HEK293 (cell line): ENCODE data around the gene SAPCD1.

Experiments
- CTCF ChIP-seq: fragments of 450-650 bp; formaldehyde crosslinking; IDR thresholded peaks from 2 replicates; pipeline ENCODE4 v1.5.1; 2016; ENCODE audit warnings: missing biosample characterization, missing genetic modification characterization
- KLF1 ChIP-seq: fragments of 450-650 bp; formaldehyde crosslinking; IDR thresholded peaks from 2 replicates; pipeline ENCODE4 v1.5.1; 2016; ENCODE audit warnings: missing biosample characterization, missing genetic modification characterization
- ZBTB49 ChIP-seq: fragments of 450-650 bp; formaldehyde crosslinking; IDR thresholded peaks from 2 replicates; pipeline ENCODE4 v1.5.1; 2016; ENCODE audit warnings: missing biosample characterization, missing genetic modification characterization, low read depth
- ZNF114 ChIP-seq: fragments of 450-650 bp; formaldehyde crosslinking; IDR thresholded peaks from 2 replicates; pipeline ENCODE4 v1.5.0; 2017; ENCODE audit warnings: missing biosample characterization, missing genetic modification characterization
- ZNF16 ChIP-seq: fragments of 450-650 bp; formaldehyde crosslinking; IDR thresholded peaks from 2 replicates; pipeline ENCODE4 v1.5.1; 2016; ENCODE audit warnings: low read depth, missing biosample characterization, missing genetic modification characterization
- ZNF513 ChIP-seq: fragments of 450-650 bp; IDR thresholded peaks from 2 replicates; pipeline ENCODE4 v1.5.1; 2018; ENCODE audit warnings: missing biosample characterization, missing genetic modification characterization

- TF ChIP-seq KLF1 (tag by site-specific recombination) (no peak), ZNF513 (no peak), ZBTB49 (tag by site-specific recombination) (no peak), ZNF16 (tag by site-specific recombination) (no peak), ZNF114 (tag by site-specific recombination) (no peak), CTCF (tag by site-specific recombination) (no peak)
These were observed 3.7 kb downstream of the SAPCD1 start for GRCh38 chr6:31765910-31766794.
